Muscle of back (tissue), 13 donors: ENCODE data around the gene NIM1K. TPM values are rescaled to one million over a fixed set of nuclear protein-coding genes. Genes with fewer than 3 reads are reported as not detected.
A peak's percentile ranks its signal among the peaks of the same experiment; 100 is the strongest.
"Not testable (repeated sequence)": the region's sequence is repeated elsewhere in the genome, so short reads cannot be mapped to it uniquely, and the experiment has no call there.

ENCODE experiments used
- DNase-seq, 3 donors: peaks; one replicate each; pipeline versions ENCODE4 v3.0.0 to v3.0.0-alpha.2; 2013
- long read RNA-seq, 9 donors: transcript quantifications; one replicate each; lab custom pipeline, GENCODE V29; 2026
- polyA plus RNA-seq, 10 donors: library from polyadenylated mRNA; unstranded; fragments of 120-200 nt; gene quantifications; one replicate each; pipeline ENCODE4 v1.2.1, GENCODE V29; 2013; ENCODE audit not compliant: insufficient read length in 10 of 10

NIM1K gene
- under 1 TPM; 0.25 to 0.97 (median 0.47) TPM for polyA plus RNA-seq
- long read RNA-seq, donor 1 = 0 reads
- long read RNA-seq, donor 2 = 0 reads
- long read RNA-seq, donor 3 = 0 reads
- long read RNA-seq, donor 4 = 0 reads
- long read RNA-seq, donor 5 = 0 reads
- long read RNA-seq, donor 6 = 0 reads
- long read RNA-seq, donor 7 = 0 reads
- long read RNA-seq, donor 8 = 0 reads
- long read RNA-seq, donor 9 = 0 reads

DNA sequence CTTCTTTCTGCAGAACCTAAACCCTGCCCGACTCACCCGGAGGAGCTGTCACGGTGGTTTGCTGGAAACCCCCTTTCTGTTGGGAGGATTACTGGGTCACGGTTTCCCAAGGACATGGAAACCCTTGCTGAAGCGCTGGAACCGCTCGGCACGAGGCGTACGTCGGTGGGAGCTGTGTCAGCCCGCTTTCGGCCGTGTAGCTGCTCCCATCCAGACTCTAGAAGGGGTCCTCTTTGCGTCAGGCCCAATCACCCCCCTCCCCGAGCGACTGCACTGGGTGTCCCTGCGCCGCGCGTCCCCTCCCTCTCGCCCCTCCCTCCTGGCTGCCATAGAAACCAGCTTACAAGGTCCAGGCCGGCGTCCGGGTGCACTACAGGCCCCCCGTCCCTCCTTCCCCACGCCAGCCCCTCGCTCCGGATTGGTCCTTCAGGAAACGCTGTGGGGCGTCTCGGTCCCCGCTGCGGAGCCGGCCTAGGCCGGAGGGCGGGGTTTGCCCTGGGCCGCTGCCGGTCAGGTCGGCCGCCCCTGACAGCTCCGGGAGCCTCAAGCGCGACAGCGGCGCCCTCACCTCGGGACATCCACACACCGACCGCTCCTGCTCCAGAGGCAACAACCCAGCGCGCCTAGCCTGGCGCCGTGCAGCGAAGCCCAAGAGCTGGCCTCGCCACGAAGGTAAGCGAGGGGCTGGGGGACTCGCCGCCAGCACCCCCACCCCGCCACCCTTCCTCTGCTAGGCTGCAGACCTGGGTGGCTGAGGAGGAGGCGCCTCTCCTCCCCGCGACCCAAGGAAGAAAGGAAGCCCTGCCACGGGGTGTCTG lies at the start of gene NIM1K:
NIM1K (plus strand) TSS at position 486 of the 818 bp plus-strand sequence. CDS start 53,551 bp downstream, outside the sequence.
- peak; percentile 21 to 77 (median 51) for DNase-seq

GRCh38 chr5:43145071-43145470 lies 47.0 kb upstream of the NIM1K start:
- no peak for DNase-seq

GRCh38 chr5:43146958-43147357 lies 45.1 kb upstream of the NIM1K start:
- DNase-seq = no peak

DNA sequence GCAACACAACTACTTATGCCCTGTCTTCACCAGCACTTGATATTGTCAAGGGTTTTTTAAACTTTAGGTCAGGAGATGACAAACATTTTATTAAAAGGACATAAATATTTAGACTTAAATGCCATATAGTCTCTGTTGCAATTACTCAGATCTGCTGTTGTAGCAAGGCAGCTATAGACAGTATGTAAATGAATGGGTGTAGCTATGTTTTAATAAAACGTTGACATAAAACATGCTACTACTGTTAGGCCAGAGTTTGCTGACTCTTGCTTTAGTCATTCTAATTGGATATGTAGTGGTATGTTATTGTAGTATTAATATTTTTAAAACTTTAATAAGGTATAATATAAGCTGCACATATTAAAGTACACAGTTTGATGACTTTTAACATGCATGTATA lies 43.6 kb upstream of the NIM1K start:
- DNase-seq = no peak

DNA sequence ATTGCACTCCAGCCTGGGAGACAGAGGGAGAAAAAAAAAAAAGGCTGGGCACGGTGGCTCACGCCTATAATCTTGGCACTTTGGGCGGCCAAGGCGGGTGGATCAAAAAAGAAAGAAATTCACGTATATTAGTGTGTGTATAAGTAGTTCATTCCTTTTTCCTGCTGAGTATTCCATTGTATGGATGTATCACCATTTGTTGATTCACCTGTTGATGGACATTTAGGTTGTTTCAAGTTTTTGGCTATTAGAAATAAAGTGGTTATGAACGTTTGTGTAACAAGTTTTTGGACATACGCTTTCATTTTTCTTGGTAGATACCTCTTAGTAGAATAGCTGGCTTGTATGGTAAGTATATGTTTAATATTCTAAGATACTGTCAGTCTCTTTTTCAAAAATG lies 42.8 kb upstream of the NIM1K start:
- no peak for DNase-seq

GRCh38 chr5:43150075-43150474 lies 42.0 kb upstream of the NIM1K start:
- DNase-seq = no peak

- DNase-seq = no peak
Measured at GRCh38 chr5:43150748-43151147, 41.3 kb upstream of the NIM1K start.

DNA sequence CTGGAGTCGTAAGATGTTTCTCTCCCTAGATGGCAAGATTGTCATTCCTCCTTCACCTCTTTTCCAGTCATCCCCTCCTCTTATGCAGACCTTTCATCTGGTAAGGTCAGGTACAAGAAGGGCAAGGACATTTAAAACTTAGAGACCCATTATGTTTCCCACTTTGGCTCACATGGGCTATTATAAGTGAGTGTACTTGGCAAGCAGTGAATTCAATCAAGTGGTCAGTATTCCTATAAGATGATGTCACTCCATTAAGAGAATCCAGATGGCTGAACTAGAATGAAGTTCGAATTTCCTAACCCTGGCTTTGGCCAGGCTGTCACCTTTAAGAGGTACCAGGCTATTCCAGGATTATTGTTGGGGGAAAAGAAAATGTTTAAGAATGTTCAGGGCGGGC lies 39.1 kb upstream of the NIM1K start:
- DNase-seq = no peak

GRCh38 chr5:43154469-43154868 lies 37.6 kb upstream of the NIM1K start:
- peak in 2 of 3 donors; percentile 6 to 9 for DNase-seq

DNA sequence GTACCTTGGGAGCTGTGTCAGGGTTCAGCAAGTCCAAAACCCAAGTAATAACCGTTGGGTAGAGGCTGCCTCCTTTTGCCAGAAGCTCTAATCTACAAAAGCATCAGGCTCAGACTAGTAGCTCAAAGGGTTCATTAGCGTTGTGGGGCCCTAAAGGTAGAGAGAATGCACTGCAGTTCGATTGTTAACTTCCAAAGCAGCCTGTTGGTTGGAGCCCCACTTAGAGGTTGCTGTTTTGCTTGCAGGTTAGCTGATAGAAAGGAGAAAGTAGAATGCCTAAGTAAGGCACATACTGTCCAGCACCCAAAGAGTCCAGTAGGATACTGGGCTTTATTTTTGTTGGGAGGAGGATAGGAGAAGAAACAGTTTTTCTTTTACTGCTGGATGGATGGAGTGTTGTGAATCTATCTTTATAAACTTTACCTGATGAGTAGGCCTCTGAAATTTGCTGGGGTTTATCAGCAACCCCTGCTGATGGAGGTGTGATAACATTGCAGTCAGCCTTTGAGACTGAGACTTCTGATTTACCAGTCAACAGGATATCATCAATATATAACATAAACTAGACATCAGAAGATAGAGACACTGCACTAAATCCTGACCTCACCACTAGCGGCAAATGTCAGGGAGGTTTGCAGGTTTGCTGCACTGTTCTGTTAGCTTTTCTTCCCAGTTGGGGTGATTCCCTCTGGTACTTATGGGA lies 36.5 kb upstream of the NIM1K start:
- DNase-seq = no peak

DNA sequence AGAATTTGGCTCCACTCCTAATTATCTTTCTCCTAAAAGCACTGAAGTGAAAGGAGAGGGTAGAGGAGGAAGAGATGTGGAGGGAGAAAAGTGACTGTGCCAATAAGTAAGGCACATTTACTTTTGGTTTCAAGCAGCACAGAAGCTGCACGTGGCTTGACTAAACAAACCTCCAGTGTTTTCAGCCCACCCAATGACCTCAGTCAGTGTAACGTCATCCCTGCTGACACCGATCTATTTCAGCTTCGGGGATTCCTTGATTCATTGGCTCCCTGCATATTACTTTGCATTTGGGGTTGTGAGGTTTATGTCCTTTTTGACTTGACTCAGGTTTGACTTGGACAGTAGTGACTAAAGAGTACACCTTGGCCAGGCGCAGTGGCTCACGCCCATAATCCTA lies 35.6 kb upstream of the NIM1K start:
- DNase-seq = no peak

- DNase-seq = no peak
Measured at GRCh38 chr5:43157068-43157467, 35.0 kb upstream of the NIM1K start.

DNA sequence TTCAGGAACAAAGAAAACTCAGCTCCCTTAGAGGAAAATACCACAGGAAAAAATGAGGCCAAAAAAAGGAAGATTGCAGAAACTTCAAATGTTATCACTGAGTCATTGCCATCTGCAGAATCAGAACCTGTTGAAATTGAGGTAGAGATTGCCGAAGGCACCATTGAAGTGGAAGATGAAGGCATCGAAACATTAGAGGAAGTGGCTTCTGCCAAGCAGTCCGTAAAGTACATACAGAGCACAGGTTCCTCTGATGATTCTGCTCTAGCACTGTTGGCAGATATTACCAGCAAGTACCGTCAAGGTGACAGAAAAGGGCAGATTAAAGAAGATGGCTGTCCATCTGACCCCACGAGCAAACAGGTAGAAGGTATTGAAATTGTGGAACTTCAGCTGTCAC lies 30.8 kb upstream of the NIM1K start:
- no peak for DNase-seq

DNA sequence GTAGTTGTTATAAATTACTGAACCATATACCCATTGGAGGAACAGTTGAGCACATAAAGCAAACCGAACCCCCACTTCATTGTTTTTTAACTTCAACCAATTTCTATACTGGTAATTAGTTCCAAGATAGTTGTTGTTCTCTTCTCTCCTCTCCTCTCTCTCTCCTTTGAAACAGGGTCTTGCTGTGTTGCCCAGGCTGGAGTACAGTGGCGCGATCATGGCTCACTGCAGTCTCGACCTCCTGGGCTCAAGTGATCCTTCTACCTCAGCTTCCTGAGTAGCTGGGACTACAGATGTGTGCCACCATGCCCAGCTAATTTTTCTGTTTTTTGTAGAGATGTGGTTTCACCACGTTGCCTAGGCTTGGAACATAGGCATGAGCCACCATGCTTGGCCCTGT lies 27.2 kb upstream of the NIM1K start:
- DNase-seq = not testable (repeated sequence)

DNA sequence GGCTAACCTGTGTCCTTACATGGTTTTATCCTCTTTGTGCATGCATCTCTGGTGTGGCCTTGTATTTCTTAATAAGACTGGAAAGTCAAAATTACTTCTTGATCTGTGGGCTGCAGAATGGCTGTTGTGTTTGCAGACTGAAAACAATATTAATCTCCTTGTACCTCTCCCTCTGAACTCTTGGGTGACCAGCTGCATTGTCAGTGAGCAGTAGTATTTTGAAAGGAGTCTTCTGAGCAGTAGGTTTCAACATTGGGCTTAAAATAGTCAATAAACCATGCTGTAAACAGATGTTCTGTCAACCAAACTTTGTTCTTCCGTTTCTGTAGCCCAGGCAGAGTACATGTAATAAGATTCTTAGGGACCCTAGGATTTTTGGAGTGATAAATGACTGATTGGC lies 26.7 kb upstream of the NIM1K start:
- no peak for DNase-seq

GRCh38 chr5:43168175-43168574 lies 23.9 kb upstream of the NIM1K start:
- no peak for DNase-seq

DNA sequence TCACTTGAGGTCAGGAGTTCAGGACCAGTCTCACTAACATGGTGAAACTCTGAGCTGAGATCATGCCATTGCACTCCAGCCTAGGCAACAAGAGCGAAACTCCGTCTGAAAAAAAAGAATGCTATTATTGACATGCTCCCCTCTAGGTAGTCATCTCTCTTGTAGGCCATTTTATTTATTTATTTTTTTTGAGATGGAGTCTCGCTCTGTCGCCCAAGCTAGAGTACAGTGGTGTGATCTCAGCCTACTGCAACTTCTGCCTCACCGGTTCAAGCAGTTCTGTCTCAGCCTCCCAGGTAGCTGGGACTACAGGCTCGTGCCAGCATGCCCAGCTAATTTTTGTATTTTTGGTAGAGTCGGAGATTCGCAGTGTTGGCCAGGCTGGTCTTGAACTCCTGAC lies 20.6 kb upstream of the NIM1K start:
- no peak for DNase-seq

- no peak for DNase-seq
Measured at GRCh38 chr5:43171926-43172325, 20.1 kb upstream of the NIM1K start.

DNA sequence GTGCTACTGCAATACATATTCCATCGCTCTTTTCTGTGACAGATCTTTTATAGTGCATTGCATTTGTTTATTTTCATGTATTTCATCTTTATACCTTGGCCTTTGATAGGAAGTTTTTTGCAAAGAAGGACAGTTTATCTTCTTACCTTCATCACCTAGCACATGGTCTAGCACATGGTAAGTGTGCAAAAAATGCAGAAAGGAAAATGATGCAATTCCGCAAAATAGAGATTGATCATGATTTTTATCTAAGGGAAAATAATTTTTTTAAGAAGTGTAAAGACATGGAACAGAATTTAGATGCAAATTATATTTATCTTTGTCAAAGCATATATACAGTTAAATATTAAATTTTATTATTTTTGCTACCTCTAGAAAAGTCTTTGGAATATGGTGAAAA lies 19.2 kb upstream of the NIM1K start:
- no peak for DNase-seq

GRCh38 chr5:43174586-43174985 lies 17.4 kb upstream of the NIM1K start:
- no peak for DNase-seq

DNA sequence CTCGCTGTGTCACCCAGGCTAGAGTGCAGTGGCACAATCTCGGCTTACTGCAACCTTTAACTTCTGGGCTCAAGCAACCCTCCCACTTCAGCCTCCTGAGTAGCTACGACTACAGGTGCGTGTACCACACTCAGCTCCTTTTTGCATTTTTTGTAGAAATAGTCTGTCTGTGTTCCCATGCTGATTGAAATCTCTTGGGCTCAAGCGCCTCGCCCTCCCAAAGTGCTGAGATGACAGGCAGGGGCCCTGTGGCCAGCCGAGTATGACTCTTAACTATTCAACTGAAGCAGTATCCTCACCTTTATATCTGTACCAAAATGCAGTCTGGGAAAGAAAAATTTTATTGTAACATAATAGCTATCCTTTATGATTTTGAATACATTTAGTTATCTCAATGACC lies 12.2 kb upstream of the NIM1K start:
- no peak for DNase-seq

DNA sequence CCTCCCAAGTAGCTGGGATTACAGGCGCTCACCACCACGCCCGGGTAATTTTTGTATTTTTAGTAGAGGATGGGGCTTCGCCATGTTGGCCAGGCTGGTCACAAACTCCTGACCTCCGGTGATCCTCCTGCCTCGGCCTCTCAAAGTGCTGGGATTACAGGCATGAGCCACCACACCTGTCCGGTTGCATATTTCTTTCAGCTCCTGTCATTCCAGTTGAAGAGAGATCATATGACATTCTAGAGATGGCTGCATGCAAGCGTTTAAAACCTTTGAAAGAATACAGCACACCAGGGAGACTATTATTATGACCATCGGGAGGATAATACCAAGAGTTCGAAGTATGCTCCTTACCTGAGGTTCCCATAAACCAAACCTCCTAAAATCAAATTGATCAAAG lies 9.6 kb upstream of the NIM1K start:
- DNase-seq = no peak

GRCh38 chr5:43183101-43183500 lies 8.9 kb upstream of the NIM1K start:
- not testable (repeated sequence) for DNase-seq
